Panc1 (cell line): ENCODE results near the gene THRB. TPM values are rescaled to one million over a fixed set of nuclear protein-coding genes. Genes with fewer than 3 reads are reported as not detected.

ENCODE experiments used
- ATAC-seq: fragments of 200-7000 bp; cut with Tn5 transposase; 2 replicates; pipeline ENCODE4 v1.9.1; 2020; ENCODE audit warnings: mild to moderate bottlenecking, moderate library complexity
- BruUV-seq: library from RNA; stranded (reverse); fragments of 400-500 nt; replicated peaks from 2 replicates; lab custom pipeline; 2021; lab: Mats Ljungman, UMichigan
- CTCF ChIA-PET: fragments of 300-600 bp; sonication (Branson Sonifier 250); formaldehyde crosslinking; loops from one replicate; lab custom pipeline; 2022; ENCODE audit warnings: antibody characterized with exemption; lab: Charles Lee
- POLR2A ChIA-PET: fragments of 300-600 bp; sonication (Branson Sonifier 250); formaldehyde crosslinking; loops from one replicate; lab custom pipeline; 2022; ENCODE audit warnings: antibody characterized with exemption; lab: Charles Lee
- DNase-seq: peaks from one replicate; pipeline ENCODE4 v3.0.0-alpha.2; 2010; ENCODE audit warnings: low read depth, low spot score
- H3K27ac ChIP-seq: 2 replicates; pipeline ENCODE4 v1.5.1; 2011; ENCODE audit warnings: mild to moderate bottlenecking, low read length, inconsistent platforms
- H3K27me3 ChIP-seq: fragments of 200-500 bp; sonication (Bioruptor generic); 2 replicates; pipeline ENCODE4 v1.6.0; 2014; ENCODE audit warnings: low read length, inconsistent platforms; ENCODE audit not compliant: control insufficient read depth, insufficient read depth
- H3K36me3 ChIP-seq: fragments of 200-500 bp; sonication (Bioruptor generic); 2 replicates; pipeline ENCODE4 v1.5.1; 2014; ENCODE audit warnings: inconsistent platforms, mild to moderate bottlenecking, low read length, moderate library complexity; ENCODE audit not compliant: control insufficient read depth, insufficient read depth
- H3K4me1 ChIP-seq: 2 replicates; pipeline ENCODE4 v1.5.1; 2011; ENCODE audit warnings: inconsistent platforms, mild to moderate bottlenecking, low read length, moderate library complexity; ENCODE audit not compliant: control insufficient read depth, insufficient read depth
- H3K4me3 ChIP-seq, 2 experiments: 2 replicates each; pipeline ENCODE4 v1.5.1; 2011 to 2012; ENCODE audit warnings: low read depth in 2 of 2, low read length in 2 of 2, mild to moderate bottlenecking in 2 of 2, inconsistent platforms in 1 of 2, moderate library complexity in 1 of 2
- H3K9me3 ChIP-seq: fragments of 200-500 bp; sonication (Bioruptor generic); 2 replicates; pipeline ENCODE4 v1.5.1; 2014; ENCODE audit warnings: low read depth, mild to moderate bottlenecking, inconsistent platforms, low read length, moderate library complexity; ENCODE audit not compliant: control insufficient read depth, insufficient read depth
- CTCF ChIP-seq: fragments of 450-650 bp; IDR thresholded peaks from 2 replicates; pipeline ENCODE4 v1.5.1; 2017; ENCODE audit warnings: mild to moderate bottlenecking
- POLR2AphosphoS5 ChIP-seq: IDR thresholded peaks from 2 replicates; pipeline ENCODE4 v1.6.1; 2012; ENCODE audit warnings: mild to moderate bottlenecking, low read depth, low read length, moderate library complexity
- REST ChIP-seq, 2 experiments: IDR thresholded peaks; 2 replicates each; pipeline ENCODE4 v1.6.1; 2011 to 2012; ENCODE audit warnings: low read depth in 2 of 2, control low read depth in 1 of 2, low read length in 1 of 2, mild to moderate bottlenecking in 1 of 2, moderate library complexity in 1 of 2; ENCODE audit not compliant: insufficient read depth in 1 of 2
- SIN3A ChIP-seq: IDR thresholded peaks from 2 replicates; pipeline ENCODE4 v1.6.1; 2012; ENCODE audit warnings: low read depth, mild to moderate bottlenecking, low read length, moderate library complexity, borderline replicate concordance; ENCODE audit not compliant: insufficient read depth
- TCF7L2 ChIP-seq: IDR thresholded peaks from 2 replicates; pipeline ENCODE4 v1.6.1; 2011; ENCODE audit warnings: mild to moderate bottlenecking, low read depth, low read length, inconsistent platforms
- in situ Hi-C: cut with HindIII; loops from 2 replicates; pipeline ENCODE4 v1.10.0; 2016; ENCODE audit warnings: low sequenced_read_pairs, low pct_unique_long_range_greater_than_20kb
- intact Hi-C: fragments of 100-400 bp; cut with micrococcal nuclease; formaldehyde crosslinking; loops from one replicate; pipeline ENCODE4 v1.10.0; 2022; ENCODE audit not compliant: unreplicated experiment
- total RNA-seq: library from RNA; stranded (reverse); gene quantifications from one replicate; pipeline ENCODE4 v1.2.1, GENCODE V29; 2021; ENCODE audit not compliant: unreplicated experiment

THRB gene
- total RNA-seq, 1 experiment from 2014 or later: 3.9 TPM

GRCh38 chr3:24365168-24365567, 129.5 kb downstream of the THRB start:
- ATAC-seq (peak; percentile 99), DNase-seq (peak; percentile 75)
- in situ Hi-C loops: no loop called here
- no peak overlapping the region for H3K4me3 ChIP-seq
- peaks cover 22% of the 10 kb centered on the region for H3K4me1 ChIP-seq
- no peaks in the 10 kb centered on the region for H3K27me3 ChIP-seq
- ChIA-PET CTCF (interaction anchor here (0.5 to 1.6 kb wide), 2 partner anchors 132 to 1521 kb away, joined by 3 to 5 read pairs; no protein-coding TSS in a partner anchor), POLR2A (no interaction called here)
- H3K27ac ChIP-seq: no peak overlapping the region
- no TSS peak for BruUV-seq
- intact Hi-C loops: no loop called here
- H3K36me3 ChIP-seq: no peaks in the 10 kb centered on the region
- no peaks in the 10 kb centered on the region for H3K9me3 ChIP-seq
- TF ChIP-seq TCF7L2 (peak; percentile 76; the same call in 1 of the 2 replicates), SIN3A (no peak), REST (IDR thresholded peaks at IDR 0.05; ENCODE audit: insufficient read depth in 1 of 2, low read depth in 2 of 2, low read length in 1 of 2) (no peak), POLR2AphosphoS5 (peak; percentile 69; the same call in 1 of the 2 replicates), CTCF (peak; percentile 27; the same call in 1 of the 2 replicates)

- CTCF ChIA-PET: interaction anchor here (1.6 kb wide), 1 partner anchor 132 kb away, joined by 5 read pairs; no protein-coding TSS in a partner anchor
- peaks cover 22% of the 10 kb centered on the region for H3K4me1 ChIP-seq
- peak overlapping the region; percentile 79 for H3K27ac ChIP-seq
Measured at GRCh38 chr3:24364359-24364758, 130.3 kb downstream of the THRB start.

More at GRCh38 chr3:24364359-24364758, 130.3 kb downstream of the THRB start:
- no peak overlapping the region for H3K4me3 ChIP-seq
- no TSS peak for BruUV-seq
- POLR2A ChIA-PET: no interaction called here
- in situ Hi-C loops (no loop called here), intact Hi-C loops (no loop called here)
- no peaks in the 10 kb centered on the region for H3K36me3 ChIP-seq
- DNase-seq: no peak
- H3K9me3 ChIP-seq: no peaks in the 10 kb centered on the region
- no peaks in the 10 kb centered on the region for H3K27me3 ChIP-seq
- ATAC-seq: no peak
- TF ChIP-seq POLR2AphosphoS5: no peak
- TF ChIP-seq CTCF: no peak
- TF ChIP-seq SIN3A: no peak
- no peak for TF ChIP-seq REST (IDR thresholded peaks at IDR 0.05; ENCODE audit: insufficient read depth in 1 of 2, low read depth in 2 of 2, low read length in 1 of 2)
- TF ChIP-seq TCF7L2: no peak
